Activated naive CD8-positive, alpha-beta T cell treated with anti-CD3 and anti-CD28 coated beads, Interleukin-2, amount 50 U/mL, for 16 hours (primary cell): ENCODE measurements around the gene TSPAN18.

ENCODE experiments used
- DNase-seq: peaks from one replicate; pipeline ENCODE4 v3.0.0-alpha.2; 2020; ENCODE audit warnings: low read depth, low spot score

TSPAN18 gene

GRCh38 chr11:44978961-44979331, 252.2 kb downstream of the TSPAN18 start:
- no peak for DNase-seq

GRCh38 chr11:44979543-44980399, 253.0 kb downstream of the TSPAN18 start:
- no peak for DNase-seq

DNA sequence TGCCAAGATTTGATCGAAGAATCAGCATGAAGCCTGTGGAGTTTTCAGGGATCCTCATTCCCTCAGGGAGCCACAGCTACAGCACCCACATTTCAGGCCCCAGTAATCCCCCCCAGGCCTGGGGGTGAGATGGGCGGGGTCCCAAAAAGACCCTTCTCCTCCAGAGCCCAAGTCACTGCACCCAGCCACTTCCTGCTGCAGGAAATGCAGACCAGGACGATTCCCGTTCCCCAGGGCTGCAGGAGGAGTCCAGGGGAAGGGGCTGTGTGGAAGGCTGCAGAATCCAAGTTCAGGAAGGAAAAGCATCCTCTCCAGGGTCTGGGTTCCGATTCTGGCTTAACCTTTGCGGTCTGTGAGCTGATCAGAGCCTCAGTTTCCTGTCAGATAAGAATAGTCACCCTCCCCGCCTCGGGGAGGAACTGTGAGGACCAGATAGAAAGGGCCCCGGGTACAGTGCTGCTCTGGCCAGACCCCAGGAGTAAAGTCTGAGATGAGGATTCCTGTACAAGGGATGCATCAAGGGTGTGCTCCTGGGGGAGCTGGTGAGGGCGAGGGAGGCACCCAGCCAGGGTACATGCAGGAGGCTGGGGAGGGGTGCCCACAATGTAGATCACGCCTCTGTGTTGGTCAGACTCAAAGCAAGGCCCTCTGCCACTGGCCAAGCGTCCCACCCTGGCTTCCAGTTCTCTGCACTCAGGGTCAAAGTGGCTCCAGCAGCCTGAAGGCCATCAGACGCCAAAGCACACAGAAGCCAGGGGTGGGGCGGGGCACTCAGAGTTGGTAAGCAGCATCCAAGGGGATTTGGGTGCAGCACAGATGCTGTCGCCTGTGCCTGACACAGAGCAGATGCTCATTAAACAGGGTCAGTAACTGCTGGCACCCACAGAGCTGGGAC, 254.0 kb downstream of the TSPAN18 start:
- no peak for DNase-seq
